OCI-LY3 (cell line): ENCODE measurements around the gene LAMP1.

ENCODE experiments used
- H2AFZ ChIP-seq: fragments of 200-600, 300-600 bp; shearing (Covaris generic); 2 replicates; pipeline ENCODE4 v1.6.0; 2014; ENCODE audit warnings: antibody characterized with exemption, low read depth, low read length
- H3K27ac ChIP-seq: fragments of 200-600, 300-600 bp; sonication (generic); 2 replicates; pipeline ENCODE4 v1.5.1; 2014; ENCODE audit warnings: mild to moderate bottlenecking, low read length, moderate library complexity, mixed read lengths
- H3K27me3 ChIP-seq: fragments of 200-600, 300-600 bp; sonication (generic); 2 replicates; pipeline ENCODE4 v1.6.1; 2014; ENCODE audit warnings: low read depth, low read length, mixed read lengths
- H3K36me3 ChIP-seq: fragments of 200-600, 300-600 bp; sonication (generic); replicated peaks from 2 replicates; pipeline ENCODE3; 2014; ENCODE audit warnings: low read depth, low read length, mixed read lengths
- H3K4me1 ChIP-seq: fragments of 300-600, 200-600 bp; sonication (generic); 2 replicates; pipeline ENCODE4 v1.6.1; 2014; ENCODE audit warnings: low read length, mixed read lengths
- H3K4me2 ChIP-seq: fragments of 200-600, 300-600 bp; sonication (generic); 2 replicates; pipeline ENCODE4 v1.6.1; 2014; ENCODE audit warnings: low read length, mixed read lengths
- H3K4me3 ChIP-seq: fragments of 300-600, 200-600 bp; sonication (generic); 2 replicates; pipeline ENCODE4 v1.5.1; 2014; ENCODE audit warnings: antibody characterized with exemption, mild to moderate bottlenecking, low read length, moderate library complexity
- H3K79me2 ChIP-seq: fragments of 300-600, 200-600 bp; shearing (Covaris generic); 2 replicates; pipeline ENCODE4 v1.6.1; 2014; ENCODE audit warnings: mild to moderate bottlenecking, low read length, mixed read lengths
- H3K9ac ChIP-seq: fragments of 300-600, 200-600 bp; shearing (Covaris generic); 2 replicates; pipeline ENCODE4 v1.6.0; 2014; ENCODE audit warnings: mild to moderate bottlenecking, low read length, moderate library complexity
- H3K9me3 ChIP-seq: fragments of 200-600, 300-600 bp; shearing (Covaris generic); 2 replicates; pipeline ENCODE4 v1.6.1; 2014; ENCODE audit warnings: low read length, mixed read lengths; ENCODE audit not compliant: insufficient read depth
- H4K20me1 ChIP-seq: fragments of 200-600, 300-600 bp; sonication (generic); 2 replicates; pipeline ENCODE4 v1.6.1; 2016; ENCODE audit warnings: low read length, mixed read lengths; ENCODE audit not compliant: insufficient read depth
- EZH2phosphoT487 ChIP-seq: fragments of 200-600 bp; shearing (Covaris generic); IDR thresholded peaks from 2 replicates; pipeline ENCODE4 v1.6.1; 2018; ENCODE audit warnings: antibody characterized with exemption, mixed run types, low read depth
- TF ChIP-seq, protein P1 (sequence below): fragments of 200-600, 300-600 bp; sonication (generic); IDR thresholded peaks from 2 replicates; pipeline ENCODE4 v1.5.1; 2014; ENCODE audit warnings: antibody characterized with exemption, low read length, low read depth

LAMP1 gene

DNA sequence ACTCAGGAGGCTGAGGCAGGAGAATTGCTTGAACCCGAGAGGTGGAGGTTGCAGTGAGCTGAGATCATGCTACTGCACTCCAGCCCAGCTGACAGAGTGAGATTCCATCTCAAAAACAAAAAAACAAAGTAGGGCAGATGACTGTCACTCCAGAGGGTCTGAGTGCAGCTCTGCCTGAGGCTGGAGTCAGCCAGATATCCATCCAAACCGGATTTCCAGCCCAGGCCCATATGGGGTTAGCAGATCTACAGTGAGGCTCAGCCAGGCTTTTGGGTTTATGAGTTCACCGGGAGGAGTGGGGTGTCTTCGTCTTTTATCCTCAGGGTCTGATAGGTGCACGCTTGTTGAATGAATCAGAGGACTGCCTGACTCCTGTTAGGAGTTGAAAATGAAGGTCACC, 19.0 kb downstream of the LAMP1 start:
- Histone ChIP-seq H3K27me3 (no peaks in the 10 kb centered on the region), H2AFZ (no peak overlapping the region), H3K4me1 (peaks cover 6% of the 10 kb centered on the region), H4K20me1 (0 out of 2 replicates have a peak, but pooled peaks cover 9% of the 10 kb centered on the region), H3K27ac (no peak overlapping the region), H3K4me2 (no peak overlapping the region), H3K79me2 (no peaks in the 10 kb centered on the region), H3K36me3 (peaks cover 24% of the 10 kb centered on the region), H3K4me3 (no peak overlapping the region), H3K9me3 (no peaks in the 10 kb centered on the region), H3K9ac (no peak overlapping the region)
- TF ChIP-seq, protein P1, sequence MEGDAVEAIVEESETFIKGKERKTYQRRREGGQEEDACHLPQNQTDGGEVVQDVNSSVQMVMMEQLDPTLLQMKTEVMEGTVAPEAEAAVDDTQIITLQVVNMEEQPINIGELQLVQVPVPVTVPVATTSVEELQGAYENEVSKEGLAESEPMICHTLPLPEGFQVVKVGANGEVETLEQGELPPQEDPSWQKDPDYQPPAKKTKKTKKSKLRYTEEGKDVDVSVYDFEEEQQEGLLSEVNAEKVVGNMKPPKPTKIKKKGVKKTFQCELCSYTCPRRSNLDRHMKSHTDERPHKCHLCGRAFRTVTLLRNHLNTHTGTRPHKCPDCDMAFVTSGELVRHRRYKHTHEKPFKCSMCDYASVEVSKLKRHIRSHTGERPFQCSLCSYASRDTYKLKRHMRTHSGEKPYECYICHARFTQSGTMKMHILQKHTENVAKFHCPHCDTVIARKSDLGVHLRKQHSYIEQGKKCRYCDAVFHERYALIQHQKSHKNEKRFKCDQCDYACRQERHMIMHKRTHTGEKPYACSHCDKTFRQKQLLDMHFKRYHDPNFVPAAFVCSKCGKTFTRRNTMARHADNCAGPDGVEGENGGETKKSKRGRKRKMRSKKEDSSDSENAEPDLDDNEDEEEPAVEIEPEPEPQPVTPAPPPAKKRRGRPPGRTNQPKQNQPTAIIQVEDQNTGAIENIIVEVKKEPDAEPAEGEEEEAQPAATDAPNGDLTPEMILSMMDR = no peak
- no peak for TF ChIP-seq EZH2phosphoT487

DNA sequence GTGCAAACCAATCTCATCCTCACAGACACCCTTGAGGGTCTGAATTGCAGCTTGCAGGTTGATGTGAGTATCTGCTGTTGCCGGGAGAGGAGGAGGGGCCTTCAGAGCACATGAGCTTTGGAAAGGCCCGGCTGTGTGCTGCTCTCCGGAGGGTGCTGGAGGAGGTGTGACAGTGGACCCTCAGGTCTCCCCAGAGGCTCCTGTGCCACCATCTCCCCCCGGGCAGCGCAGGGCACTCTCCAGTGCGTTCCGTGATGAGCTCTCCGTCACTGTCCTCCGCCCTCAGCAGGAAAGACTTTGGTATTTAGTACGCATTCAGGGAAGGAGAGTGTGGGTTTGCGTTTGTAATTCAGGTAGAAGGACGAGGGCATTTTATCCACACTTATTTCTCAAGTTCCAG, 20.0 kb downstream of the LAMP1 start:
- Histone ChIP-seq H3K27ac (no peak overlapping the region), H2AFZ (no peak overlapping the region), H3K4me1 (peaks cover 6% of the 10 kb centered on the region), H3K4me2 (no peak overlapping the region), H3K27me3 (no peaks in the 10 kb centered on the region), H3K9me3 (no peaks in the 10 kb centered on the region), H4K20me1 (0 out of 2 replicates have a peak, but pooled peaks cover 9% of the 10 kb centered on the region), H3K4me3 (no peak overlapping the region), H3K36me3 (peaks cover 28% of the 10 kb centered on the region), H3K9ac (no peak overlapping the region), H3K79me2 (no peaks in the 10 kb centered on the region)
- TF ChIP-seq EZH2phosphoT487 = no peak
- TF ChIP-seq, protein P1 = no peak

DNA sequence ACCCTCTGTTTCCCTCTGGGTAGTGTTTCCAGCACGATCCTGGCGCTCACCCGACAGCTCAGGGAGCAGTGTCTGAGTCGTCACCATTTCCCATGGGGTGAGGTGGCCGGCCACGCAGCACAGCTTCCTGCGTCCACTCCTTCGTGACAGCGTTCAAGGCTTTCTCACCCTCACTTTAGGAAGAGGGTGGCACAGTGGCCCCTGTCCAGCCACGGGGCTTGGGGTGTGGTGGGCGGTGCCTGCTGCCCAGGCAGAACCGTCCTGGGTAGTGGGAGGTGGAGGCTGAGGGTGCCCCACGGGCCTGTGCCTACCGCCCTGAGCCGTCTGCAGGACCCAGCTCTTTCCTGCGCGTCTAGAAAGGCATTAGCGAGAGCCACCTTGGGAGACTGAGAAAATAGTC, 21.9 kb downstream of the LAMP1 start:
- Histone ChIP-seq H3K79me2 (no peaks in the 10 kb centered on the region), H3K4me2 (no peak overlapping the region), H3K27ac (no peak overlapping the region), H4K20me1 (0 out of 2 replicates have a peak, but pooled peaks cover 9% of the 10 kb centered on the region), H3K36me3 (peaks cover 33% of the 10 kb centered on the region), H3K27me3 (no peaks in the 10 kb centered on the region), H2AFZ (no peak overlapping the region), H3K9me3 (no peaks in the 10 kb centered on the region), H3K4me1 (peaks cover 6% of the 10 kb centered on the region), H3K4me3 (no peak overlapping the region), H3K9ac (no peak overlapping the region)
- no peak for TF ChIP-seq EZH2phosphoT487
- TF ChIP-seq, protein P1 = no peak

DNA sequence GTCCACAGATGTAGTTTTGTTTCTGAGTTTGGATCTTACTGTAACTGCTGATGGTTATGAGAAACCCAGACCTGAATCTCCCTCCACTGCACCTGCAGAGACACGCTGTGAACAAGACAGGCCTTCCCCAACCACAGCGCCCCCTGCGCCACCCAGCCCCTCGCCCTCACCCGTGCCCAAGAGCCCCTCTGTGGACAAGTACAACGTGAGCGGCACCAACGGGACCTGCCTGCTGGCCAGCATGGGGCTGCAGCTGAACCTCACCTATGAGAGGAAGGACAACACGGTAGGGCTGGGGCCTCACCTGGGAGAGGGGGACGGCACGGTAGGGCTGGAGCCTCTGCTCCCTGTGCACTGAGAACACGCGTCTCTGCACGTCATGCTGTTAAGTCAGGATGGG, 22.3 kb downstream of the LAMP1 start:
- no peak overlapping the region for H3K27ac ChIP-seq
- no peak for TF ChIP-seq EZH2phosphoT487
- TF ChIP-seq, protein P1 = no peak
- peaks cover 33% of the 10 kb centered on the region for H3K36me3 ChIP-seq
- H3K9me3 ChIP-seq = no peaks in the 10 kb centered on the region
- H3K4me1 ChIP-seq = peaks cover 6% of the 10 kb centered on the region
- no peaks in the 10 kb centered on the region for H3K79me2 ChIP-seq
- H4K20me1 ChIP-seq = 0 out of 2 replicates have a peak, but pooled peaks cover 9% of the 10 kb centered on the region
- no peak overlapping the region for H2AFZ ChIP-seq
- no peak overlapping the region for H3K4me3 ChIP-seq
- no peak overlapping the region for H3K9ac ChIP-seq
- no peaks in the 10 kb centered on the region for H3K27me3 ChIP-seq
- no peak overlapping the region for H3K4me2 ChIP-seq
